WTC11 (cell line): ENCODE measurements around the gene TPRX1. TPM values are rescaled to one million over a fixed set of nuclear protein-coding genes. Genes with fewer than 3 reads are reported as not detected.

Source experiments
- ATAC-seq: fragments of 200-7000 bp; cut with Tn5 transposase; 2 replicates; pipeline ENCODE4 v1.10.0; 2021; ENCODE audit warnings: mild to moderate bottlenecking, moderate library complexity
- CTCF ChIA-PET: fragments of 300-600 bp; sonication (Branson Sonifier 250); formaldehyde crosslinking; loops from one replicate; lab custom pipeline; 2021; ENCODE audit warnings: antibody characterized with exemption; lab: Charles Lee
- POLR2A ChIA-PET: fragments of 350-600 bp; sonication (Branson Sonifier 250); formaldehyde crosslinking; loops from one replicate; lab custom pipeline; 2021; ENCODE audit warnings: antibody characterized with exemption; lab: Charles Lee
- DNase-seq: peaks from one replicate; pipeline ENCODE4 v3.0.0; 2021; ENCODE audit warnings: low spot score
- H3K27ac Mint-ChIP-seq: 2 replicates; pipeline ENCODE4 v1.8.0; 2021; ENCODE audit warnings: mixed read lengths
- H3K27me3 Mint-ChIP-seq: 2 replicates; pipeline ENCODE4 v1.8.0; 2021; ENCODE audit warnings: low read depth, mild to moderate bottlenecking, moderate library complexity, mixed read lengths
- H3K36me3 Mint-ChIP-seq: 2 replicates; pipeline ENCODE4 v1.8.0; 2021; ENCODE audit warnings: mixed read lengths
- H3K4me1 Mint-ChIP-seq: 2 replicates; pipeline ENCODE4 v1.8.0; 2022; ENCODE audit warnings: mixed read lengths
- H3K4me3 Mint-ChIP-seq: 2 replicates; pipeline ENCODE4 v1.8.0; 2021; ENCODE audit warnings: mild to moderate bottlenecking, moderate library complexity, mixed read lengths
- H3K9me3 Mint-ChIP-seq: 2 replicates; pipeline ENCODE4 v1.8.0; 2021; ENCODE audit warnings: mixed read lengths
- AFF4 ChIP-seq: sonication (generic); formaldehyde crosslinking; IDR thresholded peaks from 2 replicates; pipeline ENCODE4 v1.8.1; 2023; ENCODE audit warnings: mild to moderate bottlenecking, missing genetic modification reagents, borderline replicate concordance
- ATF2 ChIP-seq: sonication (generic); formaldehyde crosslinking; IDR thresholded peaks from 2 replicates; pipeline ENCODE4 v1.8.1; 2022; ENCODE audit warnings: low read depth, missing genetic modification reagents, borderline replicate concordance
- CBFB ChIP-seq: sonication (generic); formaldehyde crosslinking; IDR thresholded peaks from 2 replicates; pipeline ENCODE4 v1.8.1; 2022; ENCODE audit warnings: mild to moderate bottlenecking, low read depth, missing genetic modification reagents
- ELF4 ChIP-seq: sonication (generic); formaldehyde crosslinking; IDR thresholded peaks from 2 replicates; pipeline ENCODE4 v1.8.1; 2022; ENCODE audit warnings: low read depth, mild to moderate bottlenecking, moderate library complexity, missing genetic modification reagents
- HMGXB4 ChIP-seq: sonication (generic); formaldehyde crosslinking; IDR thresholded peaks from 2 replicates; pipeline ENCODE4 v1.8.1; 2023; ENCODE audit warnings: mild to moderate bottlenecking, moderate library complexity, missing genetic modification reagents
- KAT7 ChIP-seq: sonication (generic); formaldehyde crosslinking; IDR thresholded peaks from 2 replicates; pipeline ENCODE4 v1.8.1; 2023; ENCODE audit warnings: missing genetic modification reagents, mild to moderate bottlenecking, borderline replicate concordance
- PRDM15 ChIP-seq: sonication (generic); formaldehyde crosslinking; IDR thresholded peaks from 2 replicates; pipeline ENCODE4 v1.8.0; 2022; ENCODE audit warnings: missing genetic modification reagents
- SOX15 ChIP-seq: fragments of 250-450 bp; sonication (Bioruptor Pico); IDR thresholded peaks from 2 replicates; pipeline ENCODE4 v1.9.0; 2021; ENCODE audit warnings: mild to moderate bottlenecking
- ZBTB43 ChIP-seq: sonication (generic); formaldehyde crosslinking; IDR thresholded peaks from 2 replicates; pipeline ENCODE4 v1.8.1; 2023; ENCODE audit warnings: mild to moderate bottlenecking, missing genetic modification reagents
- ZNF416 ChIP-seq: fragments of 250-450 bp; sonication (Bioruptor Pico); IDR thresholded peaks from 2 replicates; pipeline ENCODE4 v1.9.0; 2021; ENCODE audit warnings: mild to moderate bottlenecking, inconsistent platforms
- ZNF512 ChIP-seq: sonication (generic); formaldehyde crosslinking; IDR thresholded peaks from 2 replicates; pipeline ENCODE4 v1.8.1; 2022; ENCODE audit warnings: missing genetic modification reagents, borderline replicate concordance
- total RNA-seq: library from RNA; stranded (reverse); gene quantifications from 3 replicates; pipeline ENCODE4 v1.2.3, GENCODE V29; 2021

Gene TPRX1
- total RNA-seq, 1 experiment from 2014 or later, result not detected

GRCh38 chr19:47756953-47757608 lies 47.3 kb downstream of the TPRX1 start:
- Mint-ChIP-seq H3K9me3 (peaks cover 4% of the 10 kb centered on the region), H3K36me3 (peaks cover 57% of the 10 kb centered on the region), H3K27ac (no peak overlapping the region), H3K27me3 (no peaks in the 10 kb centered on the region), H3K4me3 (no peak overlapping the region), H3K4me1 (no peaks in the 10 kb centered on the region)
- ATAC-seq, result no peak
- POLR2A ChIA-PET, result interaction anchor here (0.6 kb wide), 1 partner anchor 32 kb away, joined by 3 read pairs; no protein-coding TSS in a partner anchor
- DNase-seq, result no peak
- CTCF ChIA-PET, result interaction anchor here (1.9 to 4.8 kb wide), 2 partner anchors 9 to 44 kb away, joined by 9 to 26 read pairs; no protein-coding TSS in a partner anchor
- TF ChIP-seq ZBTB43 (CRISPR knock-in tag) (no peak), SOX15 (CRISPR knock-in tag) (no peak), KAT7 (CRISPR knock-in tag) (no peak), HMGXB4 (CRISPR knock-in tag) (no peak), ZNF416 (CRISPR knock-in tag) (no peak), CBFB (CRISPR knock-in tag) (no peak), AFF4 (CRISPR knock-in tag) (no peak), ZNF512 (CRISPR knock-in tag) (no peak), PRDM15 (CRISPR knock-in tag) (no peak)

- ChIA-PET CTCF (interaction anchor here (1.9 to 4.8 kb wide), 2 partner anchors 9 to 44 kb away, joined by 9 to 26 read pairs; no protein-coding TSS in a partner anchor), POLR2A (interaction anchor here (0.6 kb wide), 1 partner anchor 32 kb away, joined by 3 read pairs; no protein-coding TSS in a partner anchor)
- no peak overlapping the region for H3K4me3 Mint-ChIP-seq
- H3K4me1 Mint-ChIP-seq, result no peaks in the 10 kb centered on the region
- H3K27ac Mint-ChIP-seq, result no peak overlapping the region
- peaks cover 60% of the 10 kb centered on the region for H3K36me3 Mint-ChIP-seq
- H3K9me3 Mint-ChIP-seq, result peaks cover 4% of the 10 kb centered on the region
- no peak for ATAC-seq
- no peaks in the 10 kb centered on the region for H3K27me3 Mint-ChIP-seq
- DNase-seq, result no peak
- TF ChIP-seq PRDM15 (CRISPR knock-in tag), result no peak
- no peak for TF ChIP-seq ATF2 (CRISPR knock-in tag)
- TF ChIP-seq ELF4 (CRISPR knock-in tag), result no peak
Measured at GRCh38 chr19:47756627-47756929, 47.8 kb downstream of the TPRX1 start.
